Kidney glomerular epithelial cell (primary cell): ENCODE results near the gene PLXDC2.
"Not testable (repeated sequence)": the region's sequence is repeated elsewhere in the genome, so short reads cannot be mapped to it uniquely, and the experiment has no call there.

ENCODE experiments used
- DNase-seq: peaks from one replicate; lab custom pipeline; 2025; lab: John Stamatoyannopoulos, UW

The PLXDC2 gene

GRCh38 chr10:19979628-19980027, 163.4 kb downstream of the PLXDC2 start:
- no peak for DNase-seq

GRCh38 chr10:19983880-19984565, 167.8 kb downstream of the PLXDC2 start:
- DNase-seq: no peak

GRCh38 chr10:19985745-19986144, 169.5 kb downstream of the PLXDC2 start:
- no peak for DNase-seq

- DNase-seq: no peak
These were observed 170.4 kb downstream of the PLXDC2 start for GRCh38 chr10:19986591-19986990.

- DNase-seq: no peak
These were observed 171.7 kb downstream of the PLXDC2 start for GRCh38 chr10:19987931-19988330.

- no peak for DNase-seq
These were observed 177.6 kb downstream of the PLXDC2 start for GRCh38 chr10:19993714-19994315.

- DNase-seq: no peak
These were observed 182.2 kb downstream of the PLXDC2 start for GRCh38 chr10:19998482-19998881.

- no peak for DNase-seq
These were observed 183.2 kb downstream of the PLXDC2 start for GRCh38 chr10:19999431-19999830.

GRCh38 chr10:20002026-20002425, 185.8 kb downstream of the PLXDC2 start:
- not testable (repeated sequence) for DNase-seq

- DNase-seq: no peak
These were observed 186.4 kb downstream of the PLXDC2 start for GRCh38 chr10:20002657-20003056.

GRCh38 chr10:20004087-20004523, 187.9 kb downstream of the PLXDC2 start:
- DNase-seq: no peak

GRCh38 chr10:20005638-20006037, 189.4 kb downstream of the PLXDC2 start:
- no peak for DNase-seq

- DNase-seq: no peak
These were observed 190.1 kb downstream of the PLXDC2 start for GRCh38 chr10:20006169-20006870.

GRCh38 chr10:20007426-20007825, 191.2 kb downstream of the PLXDC2 start:
- no peak for DNase-seq

GRCh38 chr10:20013991-20014750, 197.9 kb downstream of the PLXDC2 start:
- no peak for DNase-seq

GRCh38 chr10:20017961-20018360, 201.7 kb downstream of the PLXDC2 start:
- peak; percentile 13 for DNase-seq

GRCh38 chr10:20020677-20021076, 204.4 kb downstream of the PLXDC2 start:
- no peak for DNase-seq

- DNase-seq: no peak
These were observed 213.3 kb downstream of the PLXDC2 start for GRCh38 chr10:20029523-20029922.

- DNase-seq: no peak
These were observed 217.2 kb downstream of the PLXDC2 start for GRCh38 chr10:20033476-20033875.

- DNase-seq: no peak
These were observed 218.5 kb downstream of the PLXDC2 start for GRCh38 chr10:20034732-20035131.

- peak; percentile 87 for DNase-seq
These were observed 223.8 kb downstream of the PLXDC2 start for GRCh38 chr10:20040012-20040411.

- no peak for DNase-seq
These were observed 225.7 kb downstream of the PLXDC2 start for GRCh38 chr10:20041931-20042330.
